ENCODE measurements around the gene NUP62. TPM values are rescaled to one million over a fixed set of nuclear protein-coding genes. Genes with fewer than 3 reads are reported as not detected.

The NUP62 gene
- total RNA-seq, 1 donor from 2014 or later: 30.4 TPM

DNA sequence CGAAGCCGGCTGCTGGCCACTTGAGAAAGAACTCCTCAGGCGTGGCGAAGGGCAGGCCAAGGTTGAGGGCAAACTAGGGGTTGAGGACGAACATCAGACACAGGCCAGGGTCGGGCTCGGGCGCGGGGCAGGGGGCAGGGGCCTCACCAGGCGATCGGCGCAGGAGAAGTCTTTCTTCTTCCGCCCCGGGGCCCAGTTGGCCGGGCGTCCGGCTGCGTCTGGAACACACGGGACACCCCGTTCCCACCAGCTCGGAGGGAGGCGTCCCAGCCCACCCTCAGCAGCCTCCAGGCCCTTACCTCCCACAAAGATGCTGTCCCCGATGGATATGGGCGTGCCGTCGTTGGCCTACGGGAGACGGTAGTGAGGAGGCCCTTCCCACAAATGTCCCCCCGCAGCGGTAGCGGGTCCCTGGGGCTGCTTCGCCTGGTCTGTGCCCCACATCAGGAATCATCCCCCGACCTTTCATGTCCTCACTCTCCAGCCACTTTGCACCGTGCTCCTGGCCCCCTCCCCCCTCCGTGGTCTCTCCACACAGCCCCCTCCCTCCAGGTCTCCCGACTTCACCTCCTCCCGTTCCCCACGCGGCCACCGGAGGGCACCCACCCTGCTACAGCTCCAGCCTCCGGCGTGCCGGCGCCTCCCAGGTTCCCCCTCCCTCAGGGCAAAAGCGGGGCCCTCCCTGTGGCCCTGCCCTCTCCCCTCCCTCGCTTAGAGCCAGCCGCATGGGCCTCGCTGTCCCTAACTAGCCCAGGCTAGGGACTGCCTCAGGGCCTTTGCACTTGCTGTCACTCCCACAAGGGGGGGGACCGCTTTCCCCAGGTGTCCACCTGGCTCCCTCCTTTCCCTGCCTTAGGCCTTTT is 66.7 kb downstream of the NUP62 start:
- ATAC-seq: no peak
- peak; percentile 66 for DNase-seq (ENCODE audit: missing footprints)
- intact Hi-C loops (cut with DNase I): no loop called here

DNA sequence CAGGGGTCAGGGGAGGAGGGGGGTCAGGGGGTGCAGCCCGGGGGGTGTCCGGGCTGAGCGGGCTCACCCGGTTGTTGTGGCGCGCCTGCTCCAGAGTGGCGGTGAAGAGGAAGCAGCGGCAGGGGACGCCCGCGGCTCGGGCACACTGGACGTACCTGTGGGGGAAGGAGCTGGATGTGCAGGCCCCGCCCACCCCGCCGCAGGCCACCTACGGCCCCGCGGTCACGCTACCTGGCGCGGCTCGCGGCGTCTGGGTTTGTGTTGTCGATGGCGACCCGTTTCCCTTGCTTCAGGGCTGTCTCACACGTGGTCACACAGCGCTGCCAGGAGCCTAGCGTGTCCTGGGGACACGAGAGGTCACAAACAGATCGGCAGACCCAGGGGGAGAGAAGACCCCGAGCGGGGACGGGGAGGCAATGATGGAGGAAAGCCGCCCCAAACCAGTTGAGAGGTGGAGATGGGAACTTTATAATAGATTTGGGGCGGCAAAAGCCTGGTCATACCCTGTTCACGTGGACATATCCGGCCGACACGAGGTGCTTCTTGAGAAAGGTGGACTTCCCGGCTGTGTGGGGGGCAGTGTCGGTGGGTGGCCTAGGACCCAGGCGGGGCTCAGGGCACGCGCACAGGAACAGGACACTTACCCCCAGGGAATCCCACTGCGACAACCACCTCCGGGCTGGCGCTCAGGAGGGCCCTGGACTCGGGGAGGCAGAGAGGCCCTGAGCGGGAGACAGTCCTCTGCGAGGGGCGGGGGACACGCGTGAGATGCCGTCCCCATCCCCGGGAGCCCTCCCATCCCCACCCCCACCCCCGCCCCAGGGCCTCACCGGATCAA is 67.5 kb downstream of the NUP62 start:
- intact Hi-C loops (cut with DNase I): no loop called here

DNA sequence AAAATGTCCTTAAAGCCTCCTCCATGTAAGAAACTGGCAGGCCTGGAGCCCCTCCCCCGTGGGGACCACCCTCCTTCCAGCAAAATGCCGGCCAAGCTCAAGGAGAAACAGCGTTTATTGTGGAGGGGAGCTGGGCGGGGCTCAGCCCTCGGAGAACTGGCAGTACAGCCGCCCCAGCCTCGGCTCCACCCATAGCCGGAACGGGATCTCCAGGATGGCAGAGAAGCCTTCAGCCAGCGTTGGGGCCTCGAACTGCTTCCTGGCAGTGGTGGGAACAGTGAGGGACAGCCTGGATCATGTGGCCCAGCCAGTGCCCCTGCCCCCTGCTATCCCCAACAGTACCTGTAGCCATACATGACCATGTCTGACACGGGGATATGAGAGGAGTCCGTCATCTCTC is 68.2 kb downstream of the NUP62 start:
- ATAC-seq (peak; percentile 29), DNase-seq (ENCODE audit: missing footprints) (peak; percentile 79)
- intact Hi-C loops (cut with DNase I): no loop called here

More for the DNA sequence above, 67.5 kb downstream of the NUP62 start:
- DNase-seq (ENCODE audit: missing footprints): peak; percentile 61
- ATAC-seq: no peak

DNA sequence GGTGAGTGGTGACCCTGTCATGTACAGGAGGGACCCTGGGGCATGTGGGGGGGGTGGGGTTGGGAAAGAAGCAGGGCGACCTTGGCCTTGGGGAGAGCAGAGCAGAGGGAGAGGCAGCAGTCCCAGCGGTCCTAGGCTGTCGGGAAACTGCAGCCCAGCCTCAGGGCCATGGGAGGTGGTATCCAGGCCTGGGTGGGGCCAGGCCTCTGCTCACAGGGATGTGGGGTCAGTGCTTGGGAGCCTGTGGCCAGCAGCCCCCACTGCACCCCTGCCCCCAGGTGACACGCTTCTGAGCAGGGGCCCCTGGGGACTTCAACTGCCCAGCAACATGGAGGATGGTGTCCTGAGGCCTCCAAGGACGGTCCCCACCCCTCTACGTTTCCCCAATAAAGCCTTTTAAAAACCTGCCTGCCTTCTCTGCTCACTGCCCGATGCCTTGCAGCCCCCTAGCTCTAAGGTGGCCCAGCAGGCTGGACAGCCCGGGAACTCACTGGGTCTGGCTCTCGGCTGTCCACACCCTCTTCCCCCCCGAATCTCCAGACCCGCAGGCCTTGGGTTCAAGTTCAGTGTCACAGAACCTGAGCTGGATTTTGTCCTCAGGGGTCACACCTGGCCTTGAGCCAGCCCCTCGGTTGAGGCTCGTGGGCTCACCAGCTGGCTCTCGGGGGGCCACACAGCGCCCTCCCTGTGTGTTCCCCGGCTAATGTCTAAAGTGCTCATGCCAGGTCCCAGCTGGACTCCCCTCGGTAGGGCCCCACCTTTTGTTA is 68.8 kb downstream of the NUP62 start:
- intact Hi-C loops (cut with DNase I): no loop called here
- DNase-seq (ENCODE audit: missing footprints): no peak

DNA sequence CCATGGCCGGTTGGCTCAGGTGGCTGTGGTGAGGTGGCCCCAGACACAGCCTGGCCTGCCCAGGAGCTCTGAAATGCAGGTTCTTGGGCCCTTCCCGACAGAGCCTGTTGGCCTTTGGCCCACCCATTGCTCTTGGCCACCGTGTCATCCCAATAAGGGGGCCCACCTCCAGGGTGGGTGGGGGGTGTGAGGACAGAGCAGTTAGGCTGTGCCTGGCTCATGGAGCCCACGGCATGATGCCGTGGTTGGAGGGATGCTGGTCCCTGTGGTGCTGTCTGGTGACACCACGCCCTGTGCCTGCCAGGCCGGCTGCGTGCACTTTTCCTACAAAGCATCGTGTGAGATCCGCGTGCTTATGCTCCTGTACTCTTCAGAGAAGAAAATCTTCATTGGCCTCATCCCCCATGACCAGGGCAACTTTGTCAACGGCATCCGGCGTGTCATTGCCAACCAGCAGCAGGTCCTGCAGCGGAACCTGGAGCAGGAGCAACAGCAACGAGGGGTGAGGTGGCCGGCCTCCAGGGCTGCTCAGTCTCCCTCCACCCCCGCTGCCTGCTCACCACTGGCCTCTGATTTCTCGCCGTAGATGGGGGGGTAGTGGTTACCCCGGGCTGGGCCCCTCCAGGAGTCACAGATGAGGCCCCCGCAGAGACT is 69.5 kb downstream of the NUP62 start:
- ATAC-seq (no peak), DNase-seq (ENCODE audit: missing footprints) (peak; percentile 35)
- intact Hi-C loops (cut with DNase I): no loop called here

More for the DNA sequence above, 68.8 kb downstream of the NUP62 start:
- ATAC-seq: no peak

DNA sequence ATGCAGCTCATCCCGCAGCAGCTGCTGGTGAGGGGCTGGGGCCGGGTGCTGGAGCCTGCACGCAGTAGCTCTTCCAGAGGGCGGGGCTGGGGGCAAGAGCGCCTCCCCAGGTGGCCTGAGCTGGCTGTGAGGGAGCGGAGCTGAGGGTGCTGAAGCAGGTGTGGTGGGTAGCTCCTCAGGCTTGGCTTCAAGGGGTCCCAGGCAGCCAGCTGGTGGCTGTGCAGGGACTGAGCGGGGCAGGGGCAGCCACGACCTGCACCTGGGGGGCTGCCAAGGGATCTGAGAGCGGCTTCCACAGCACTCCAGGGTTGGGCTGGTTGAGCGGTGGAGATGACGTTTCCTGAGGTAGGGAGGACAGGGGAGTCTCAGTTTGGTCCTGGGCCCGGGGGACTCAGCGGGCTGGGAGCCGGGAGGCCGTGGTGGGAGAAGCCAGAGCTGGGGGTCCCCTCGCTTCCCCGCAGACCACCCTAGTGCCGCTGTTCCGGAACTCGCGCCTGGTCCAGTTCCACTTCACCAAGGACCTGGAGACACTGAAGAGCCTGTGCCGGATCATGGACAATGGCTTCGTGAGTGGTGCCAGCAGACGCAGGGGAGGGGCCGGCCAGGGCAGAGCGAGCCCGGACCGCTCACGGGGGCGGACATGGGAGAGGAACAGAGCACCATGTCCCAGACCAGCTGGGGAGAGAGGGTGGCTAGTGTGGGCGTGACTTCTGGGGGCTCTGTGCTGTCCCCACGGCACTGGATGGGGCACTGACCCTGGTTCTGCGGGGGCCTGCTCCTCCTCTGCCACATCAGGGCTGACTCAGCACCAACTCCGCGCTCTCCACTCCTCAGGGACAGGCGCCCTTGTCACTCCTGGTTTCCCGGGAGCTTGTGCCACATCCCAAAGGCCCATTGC is 71.0 kb downstream of the NUP62 start:
- DNase-seq (ENCODE audit: missing footprints) (peak; percentile 37), ATAC-seq (no peak)

DNA sequence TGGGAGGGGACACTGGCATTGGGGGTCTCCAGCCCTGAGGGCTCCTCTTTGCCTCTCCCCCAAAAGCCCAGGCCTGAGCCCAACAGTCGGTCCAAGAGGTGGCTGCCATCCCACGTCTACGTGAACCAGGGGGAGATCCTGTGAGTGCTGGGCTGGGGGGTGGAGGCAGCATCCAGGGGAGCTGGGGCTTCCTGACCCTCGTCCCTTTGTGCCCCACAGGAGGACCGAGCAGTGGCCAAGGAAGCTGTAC is 71.5 kb downstream of the NUP62 start:
- intact Hi-C loops (cut with DNase I): no loop called here
- ATAC-seq (no peak), DNase-seq (ENCODE audit: missing footprints) (peak; percentile 35)

More for the DNA sequence above, 71.0 kb downstream of the NUP62 start:
- intact Hi-C loops (cut with DNase I): no loop called here

DNA sequence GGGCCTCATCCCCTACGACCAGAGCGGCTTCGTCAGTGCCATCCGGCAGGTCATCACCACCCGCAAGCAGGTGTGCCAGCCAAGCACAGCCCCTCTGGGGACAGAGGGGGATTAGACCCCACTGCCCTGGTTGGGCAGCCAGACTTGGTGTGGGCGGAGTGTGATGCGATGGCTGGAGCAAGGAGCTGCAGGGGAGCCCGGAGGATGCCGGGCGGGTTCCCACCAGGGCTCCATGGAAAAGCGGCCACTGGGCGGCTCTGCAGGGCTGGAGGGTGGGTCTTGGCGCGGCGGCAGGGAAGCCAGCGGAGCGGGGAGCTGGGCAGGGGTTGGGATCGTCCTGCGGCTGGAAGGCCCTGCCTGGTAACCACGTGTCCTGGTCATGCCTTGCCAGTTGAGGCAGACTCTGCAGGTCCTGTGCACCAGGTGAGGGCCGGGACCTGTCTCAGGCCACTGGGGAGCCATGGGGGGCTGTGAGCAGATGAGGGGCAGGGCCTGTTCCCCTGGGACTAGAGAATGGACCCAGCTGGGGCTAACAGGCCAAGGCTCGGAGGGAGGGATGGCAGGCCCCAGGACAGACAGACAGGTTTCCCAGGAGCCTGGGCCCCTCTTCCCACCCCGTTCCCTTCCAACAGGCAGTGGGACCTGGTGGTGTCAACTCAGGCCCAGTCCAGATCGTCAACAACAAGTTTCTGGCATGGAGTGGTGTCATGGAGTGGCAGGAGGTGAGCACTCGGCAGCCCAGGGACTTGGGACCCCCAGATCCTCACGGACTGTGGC is 72.1 kb downstream of the NUP62 start:
- intact Hi-C loops (cut with DNase I): no loop called here
- ATAC-seq: no peak
- peak; percentile 69 for DNase-seq (ENCODE audit: missing footprints)

Small RNA genes lying within 50 kb of the gene (microRNA-seq; reads per million reads assigned to microRNA genes)
- not detected for gene MIR4750

Other genes starting within 250 kb of the NUP62 start
- 0.84 TPM for gene ADM5, start 239.9 kb downstream of the NUP62 start, total RNA-seq
- gene CPT1C, start 238.4 kb downstream of the NUP62 start, total RNA-seq: 2.9 TPM
- gene TSKS, start 166.2 kb downstream of the NUP62 start, total RNA-seq: 0.57 TPM
- gene AP2A1, start 162.5 kb downstream of the NUP62 start, total RNA-seq: 76.4 TPM
- 21.0 TPM for gene FUZ, start 116.2 kb downstream of the NUP62 start, total RNA-seq
- 70.4 TPM for gene MED25, start 111.2 kb downstream of the NUP62 start, total RNA-seq
- gene PTOV1, start 78.3 kb downstream of the NUP62 start, total RNA-seq: 122 TPM
- 36.9 TPM for gene PNKP, start 61.9 kb downstream of the NUP62 start, total RNA-seq
- 37.2 TPM for gene AKT1S1, start 52.1 kb downstream of the NUP62 start, total RNA-seq
- 44.9 TPM for gene TBC1D17, start 51.8 kb downstream of the NUP62 start, total RNA-seq
- 0.30 TPM for gene IL4I1, start 32.6 kb downstream of the NUP62 start, total RNA-seq
- gene ATF5, start 299 bp downstream of the NUP62 start, total RNA-seq: 10.4 TPM
- 0.60 TPM for gene SIGLEC11, start 31.7 kb upstream of the NUP62 start, total RNA-seq
- gene VRK3, start 95.9 kb upstream of the NUP62 start, total RNA-seq: 22.9 TPM
- gene ZNF473, start 96.5 kb upstream of the NUP62 start, total RNA-seq: 3.2 TPM
- not detected for gene IZUMO2, start 233.8 kb upstream of the NUP62 start, total RNA-seq